Fibroblast of peridontal ligament (primary cell): ENCODE results near the gene GTF2H1.
"Not testable (repeated sequence)": the region's sequence is repeated elsewhere in the genome, so short reads cannot be mapped to it uniquely, and the experiment has no call there.

Experiments used
- DNase-seq: peaks from one replicate; pipeline ENCODE4 v3.0.0-alpha.2; 2010; ENCODE audit errors: extremely low read depth

Gene GTF2H1

GRCh38 chr11:18375941-18376340 lies 53.6 kb downstream of the GTF2H1 start:
- DNase-seq = no peak

DNA sequence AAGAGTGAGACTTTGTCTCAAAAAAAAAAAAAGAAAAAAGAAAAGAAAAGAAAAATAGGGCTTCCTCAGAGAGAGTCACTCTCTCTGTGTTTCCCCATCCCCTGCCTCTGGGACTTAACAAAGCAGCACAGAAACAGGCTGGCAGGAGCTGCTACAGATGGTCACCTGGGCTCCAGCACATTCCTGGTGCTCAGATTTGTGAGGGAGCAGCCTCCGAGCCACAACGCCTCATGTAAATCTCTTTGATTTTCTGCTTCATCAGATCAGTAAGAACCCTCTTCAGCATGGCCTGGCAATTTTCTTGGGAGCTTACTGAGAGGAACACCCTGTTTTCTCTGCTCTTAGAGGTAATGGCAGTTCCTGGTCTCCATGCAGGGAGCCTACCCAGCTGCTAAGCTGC lies 56.8 kb downstream of the GTF2H1 start:
- no peak for DNase-seq

DNA sequence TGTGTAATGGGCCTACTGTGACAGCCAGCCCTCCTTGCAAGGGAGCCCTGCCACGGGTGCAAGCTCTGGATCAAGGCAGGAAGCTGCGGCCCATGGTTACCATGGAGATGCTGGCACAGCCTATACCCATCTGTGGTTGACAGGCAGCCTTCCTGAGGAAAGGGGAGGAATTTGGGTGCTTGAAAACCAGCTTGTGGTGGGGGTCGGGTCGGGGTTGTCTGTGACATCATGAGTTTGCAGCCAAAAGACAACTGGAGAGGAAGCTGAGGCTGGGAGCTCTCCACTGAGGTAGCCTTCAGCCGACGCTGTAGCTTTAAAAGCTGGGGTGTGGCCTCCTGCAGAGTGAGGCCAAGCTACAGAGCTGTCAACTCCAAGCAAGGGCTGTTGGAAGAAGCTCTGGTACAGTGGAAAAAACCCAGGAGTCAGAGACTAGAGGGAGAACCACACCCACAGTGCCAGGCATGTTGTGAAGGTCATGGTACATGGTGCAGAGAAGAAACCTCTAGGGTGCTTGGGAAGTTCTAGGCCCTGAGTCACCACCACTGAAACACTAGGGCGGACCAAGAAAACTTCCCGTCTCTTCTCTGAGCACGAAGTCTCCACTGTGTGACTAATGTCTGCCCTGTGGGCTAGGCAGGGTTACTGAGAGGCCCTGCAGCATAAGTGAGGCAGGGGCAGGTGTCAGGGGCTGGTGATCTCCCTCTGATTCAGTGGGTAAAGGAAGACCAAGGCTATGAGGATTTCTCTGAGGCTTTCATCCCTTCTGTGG lies 61.2 kb downstream of the GTF2H1 start:
- peak; percentile 98 for DNase-seq

DNA sequence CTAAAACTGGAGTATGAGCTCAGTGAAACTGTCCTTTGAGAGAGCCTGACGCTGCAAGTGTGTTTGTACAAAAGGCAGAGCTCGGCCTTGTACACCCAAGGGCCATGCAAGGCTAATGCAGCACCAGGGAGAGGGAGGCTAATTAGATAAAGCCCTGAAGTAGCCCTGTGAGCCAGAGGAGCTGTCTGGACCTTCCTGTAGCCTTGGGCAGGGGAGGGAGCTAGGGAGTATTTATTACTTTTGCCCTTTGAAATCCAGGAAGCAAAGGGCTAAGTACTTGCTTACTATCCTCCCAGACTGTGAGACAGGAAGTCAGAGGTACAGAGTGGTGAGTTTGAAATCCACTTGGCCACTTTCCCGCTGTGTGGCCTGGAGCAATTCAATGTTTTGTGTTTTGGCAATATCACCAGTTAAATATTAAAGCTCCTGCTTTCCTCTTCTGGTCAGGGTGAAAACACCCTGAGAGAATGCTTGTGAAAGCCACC lies 61.8 kb downstream of the GTF2H1 start:
- DNase-seq = peak; percentile 84

DNA sequence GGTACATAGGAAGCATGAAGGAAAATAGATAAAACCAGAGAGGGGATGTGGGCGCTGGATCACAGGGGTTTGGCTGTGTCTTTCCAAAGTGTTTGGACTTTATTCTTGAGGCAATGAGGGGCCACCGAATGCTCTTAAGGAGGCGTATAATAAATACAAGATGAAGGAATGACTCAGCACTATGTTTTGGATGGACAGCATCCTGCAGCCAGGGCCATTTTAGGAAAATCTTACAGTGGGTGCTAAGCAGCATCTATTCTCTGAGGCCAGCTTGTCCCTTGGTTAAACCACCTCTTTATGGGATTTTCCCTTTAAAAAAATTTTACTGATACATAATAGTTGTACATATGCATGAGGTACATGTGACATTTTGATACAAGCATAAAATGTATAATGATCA lies 67.7 kb downstream of the GTF2H1 start:
- no peak for DNase-seq

- peak; percentile 13 for DNase-seq
These were observed 70.3 kb downstream of the GTF2H1 start for GRCh38 chr11:18392434-18393321.

GRCh38 chr11:18393581-18394274 lies 71.4 kb downstream of the GTF2H1 start:
- DNase-seq = no peak

- peak; percentile 93 for DNase-seq
These were observed 72.0 kb downstream of the GTF2H1 start, which contains the start of gene LDHA for GRCh38 chr11:18394275-18394927. TSS of gene LDHA (plus strand) at chr11:18394563. CDS start at chr11:18396843, 2,280 bp downstream.

GRCh38 chr11:18394928-18395734 lies 72.8 kb downstream of the GTF2H1 start:
- DNase-seq = no peak

DNA sequence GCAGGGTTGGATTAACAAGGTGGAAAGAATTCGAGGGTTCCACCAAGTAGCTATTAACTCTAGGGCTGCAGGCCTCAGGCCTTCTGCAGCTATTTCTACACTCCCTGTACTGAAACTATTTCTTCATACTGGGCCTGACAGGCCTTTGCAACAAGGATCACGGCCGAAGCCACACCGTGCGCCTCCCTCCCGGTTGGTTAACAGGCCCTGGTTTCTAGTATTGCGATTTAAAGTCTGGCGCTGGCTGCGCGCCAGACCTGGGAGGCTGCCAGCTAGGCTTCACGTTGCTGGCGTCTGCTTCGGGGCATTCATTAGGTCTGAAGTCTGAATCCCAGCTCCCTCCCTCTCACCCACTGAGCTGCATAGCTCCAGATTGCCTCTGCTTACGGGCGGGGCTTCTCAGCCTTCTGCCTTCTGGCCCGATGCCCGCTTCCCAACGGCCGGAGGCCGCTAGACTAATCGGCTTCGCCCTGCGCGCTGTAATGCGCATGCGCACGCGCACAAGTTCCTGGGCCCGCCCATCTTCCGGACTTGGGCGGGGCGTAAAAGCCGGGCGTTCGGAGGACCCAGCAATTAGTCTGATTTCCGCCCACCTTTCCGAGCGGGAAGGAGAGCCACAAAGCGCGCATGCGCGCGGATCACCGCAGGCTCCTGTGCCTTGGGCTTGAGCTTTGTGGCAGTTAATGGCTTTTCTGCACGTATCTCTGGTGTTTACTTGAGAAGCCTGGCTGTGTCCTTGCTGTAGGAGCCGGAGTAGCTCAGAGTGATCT lies 73.6 kb downstream of the GTF2H1 start:
- peak; percentile 100 for DNase-seq

DNA sequence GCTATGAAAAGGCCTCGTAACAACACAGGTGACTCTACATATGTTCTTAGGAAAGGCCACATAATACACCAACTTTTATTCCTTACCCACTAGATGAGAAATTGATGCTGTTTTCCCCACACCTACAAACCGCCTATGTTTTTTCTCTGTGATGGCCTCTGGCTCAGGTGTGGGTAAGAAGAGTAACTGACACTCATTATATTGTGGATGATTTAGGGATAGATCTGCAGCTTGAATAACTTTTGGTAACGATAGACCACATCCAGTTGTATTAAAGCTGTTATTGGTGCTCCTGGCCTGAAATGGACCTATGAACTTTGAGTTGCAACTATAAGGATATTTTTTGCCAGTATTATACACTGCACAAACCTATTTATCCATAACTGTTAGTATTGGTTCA lies 75.6 kb downstream of the GTF2H1 start:
- DNase-seq = no peak

GRCh38 chr11:18401077-18401476 lies 78.7 kb downstream of the GTF2H1 start:
- DNase-seq = not testable (repeated sequence)

- no peak for DNase-seq
These were observed 81.7 kb downstream of the GTF2H1 start for GRCh38 chr11:18404062-18404461.

DNA sequence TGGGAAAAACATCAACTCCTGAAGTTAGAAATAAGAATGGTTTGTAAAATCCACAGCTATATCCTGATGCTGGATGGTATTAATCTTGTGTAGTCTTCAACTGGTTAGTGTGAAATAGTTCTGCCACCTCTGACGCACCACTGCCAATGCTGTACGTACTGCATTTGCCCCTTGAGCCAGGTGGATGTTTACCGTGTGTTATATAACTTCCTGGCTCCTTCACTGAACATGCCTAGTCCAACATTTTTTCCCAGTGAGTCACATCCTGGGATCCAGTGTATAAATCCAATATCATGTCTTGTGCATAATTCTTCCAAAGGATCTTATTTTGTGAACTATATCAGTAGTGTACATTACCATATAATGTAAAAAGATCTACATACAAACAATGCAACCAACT lies 85.0 kb downstream of the GTF2H1 start:
- DNase-seq = not testable (repeated sequence)

DNA sequence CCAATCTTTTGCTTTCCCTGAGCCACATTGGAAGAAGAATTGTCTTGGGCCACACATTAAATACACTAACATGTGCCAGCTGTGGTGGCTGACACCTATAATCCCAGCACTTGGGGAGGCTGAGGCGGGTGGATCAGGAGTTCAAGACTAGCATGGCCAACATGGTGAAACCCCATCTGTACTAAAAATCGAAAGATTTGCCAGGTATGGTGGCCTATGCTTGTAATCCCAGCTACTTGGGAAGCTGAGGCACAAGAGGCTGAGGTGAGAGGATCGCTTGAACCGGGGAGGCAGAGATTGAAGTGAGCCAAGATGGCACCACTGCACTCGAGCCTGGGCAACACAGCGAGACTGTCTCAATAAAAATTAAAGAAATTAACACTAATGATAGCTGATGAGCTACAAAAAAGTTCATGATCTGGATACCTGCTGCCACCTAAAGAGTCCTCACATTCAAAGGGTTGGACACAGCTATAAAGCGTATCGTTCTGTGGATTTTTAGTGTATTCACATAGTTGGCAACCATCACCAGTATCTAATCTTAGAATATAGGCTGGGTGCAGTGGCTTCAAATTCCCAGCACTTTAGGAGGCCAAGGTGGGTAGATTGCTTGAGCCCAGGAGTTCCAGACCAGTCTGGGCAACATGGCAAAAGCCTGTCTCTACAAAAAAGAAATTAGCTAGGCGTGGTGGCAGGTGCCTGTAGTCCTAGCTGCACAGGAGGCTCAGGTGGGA lies 86.4 kb downstream of the GTF2H1 start:
- no peak for DNase-seq

DNA sequence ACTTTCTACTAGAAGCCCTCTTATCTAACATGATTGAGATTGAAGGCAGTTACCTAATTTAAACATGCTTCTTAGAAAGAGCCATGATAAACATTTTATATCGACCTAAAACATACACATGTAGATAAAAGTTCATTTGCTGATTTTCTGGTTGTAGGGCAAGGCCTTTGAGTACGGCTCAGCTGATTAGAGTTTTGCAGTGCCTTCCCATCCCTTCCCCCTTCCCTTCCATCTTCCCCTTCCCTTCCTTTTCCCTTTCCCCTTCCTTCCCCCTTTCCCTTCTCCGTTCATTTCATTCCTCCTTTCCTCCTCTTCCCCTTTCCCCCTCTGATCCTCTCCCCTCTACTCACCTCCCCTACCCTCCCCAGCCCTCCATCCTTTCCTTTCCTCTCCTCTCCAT lies 94.1 kb downstream of the GTF2H1 start:
- no peak for DNase-seq
